CD4-positive, alpha-beta T cell treated with Interleukin-21 for 1 hour (primary cell): Measurements from ENCODE around the gene NKX1-1.

Source experiments
- DNase-seq: peaks from one replicate; pipeline ENCODE4 v3.0.0-alpha.2; 2020

The NKX1-1 gene

DNA sequence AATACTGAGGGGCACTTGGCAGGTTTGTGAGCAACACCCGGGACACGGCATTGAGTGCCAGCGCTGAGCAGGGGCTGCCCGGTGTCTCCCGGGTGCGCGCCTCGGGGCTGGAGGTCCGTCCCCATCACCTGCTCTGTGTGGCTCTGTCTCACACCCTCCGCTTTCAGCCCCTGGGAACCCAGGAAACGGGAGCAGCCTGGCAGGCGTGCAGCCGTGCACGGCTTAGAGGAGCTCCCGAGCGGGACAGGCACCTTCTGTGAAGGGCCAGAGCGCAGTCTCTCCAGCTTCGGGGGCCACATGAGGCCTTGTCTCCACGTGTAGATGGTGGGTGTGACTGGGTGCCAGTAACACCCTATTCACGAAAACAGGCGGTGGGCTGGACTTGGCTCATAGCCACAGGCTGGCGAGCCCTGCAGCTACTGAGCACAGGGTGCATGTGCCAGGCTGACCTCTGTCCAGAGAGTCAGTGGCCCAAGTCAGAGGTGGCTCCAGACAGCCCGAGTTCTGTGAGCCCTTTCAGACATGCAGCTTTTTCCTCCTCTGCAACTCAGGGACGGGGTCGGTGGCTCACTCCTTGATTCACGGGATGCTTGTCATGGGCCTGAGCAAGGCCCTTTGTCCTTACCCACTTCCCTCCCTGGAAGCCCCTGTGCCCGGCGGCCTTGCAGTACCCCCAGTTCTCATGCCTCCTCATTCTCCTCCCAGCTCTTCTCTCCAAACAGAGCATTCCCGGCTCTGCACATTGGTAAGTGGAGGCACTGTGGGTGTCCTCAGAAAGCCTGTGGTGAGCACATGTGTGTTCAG, 35.7 kb downstream of the NKX1-1 start:
- DNase-seq, result no peak

DNA sequence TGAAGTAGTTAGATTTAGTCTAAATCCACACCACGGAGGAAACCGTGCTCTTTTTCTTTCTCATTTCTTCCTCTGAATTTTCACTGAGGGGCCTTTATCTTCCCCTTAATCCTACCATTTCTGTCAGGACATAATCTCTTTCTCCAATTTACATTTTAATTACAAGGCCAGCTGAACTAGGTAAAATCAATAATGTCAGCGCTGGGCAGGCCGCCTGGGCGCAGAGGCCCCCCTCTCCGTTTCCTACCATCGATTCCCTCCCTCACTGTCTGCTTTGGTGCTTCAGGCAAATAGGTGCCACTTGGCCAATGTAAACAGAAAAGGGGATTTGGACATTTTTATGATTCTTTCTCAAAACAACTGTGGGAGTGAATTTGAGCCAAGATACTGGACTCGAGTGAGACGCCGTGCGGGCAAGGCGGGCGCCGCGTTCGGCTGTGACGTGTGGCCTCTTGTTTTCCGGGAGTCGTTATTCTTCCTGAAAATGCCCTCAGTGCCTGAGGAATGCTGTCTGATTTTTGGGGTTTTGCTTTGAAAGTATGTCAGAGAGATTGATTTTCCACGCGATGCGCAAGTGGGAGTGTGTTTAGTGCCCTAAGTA, 36.7 kb downstream of the NKX1-1 start:
- DNase-seq, result no peak

DNA sequence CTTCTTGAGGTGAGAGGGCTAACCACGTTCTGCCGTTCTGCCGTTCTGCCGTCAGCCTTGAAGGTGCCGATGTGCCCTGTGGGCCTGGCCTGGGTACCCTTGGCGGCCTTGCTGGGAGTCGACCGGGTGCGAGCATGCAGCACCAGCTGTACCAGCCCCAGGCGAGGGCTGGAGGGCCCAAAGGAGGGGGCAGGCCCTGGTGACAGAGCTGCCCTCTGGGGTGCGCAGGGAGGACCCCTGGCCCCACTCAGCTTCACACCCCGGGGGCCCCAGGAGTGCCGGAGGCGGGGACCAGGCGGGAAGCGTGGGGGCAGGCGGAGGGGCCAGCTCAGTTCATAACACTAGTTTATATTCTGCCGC, 37.2 kb downstream of the NKX1-1 start:
- no peak for DNase-seq

DNA sequence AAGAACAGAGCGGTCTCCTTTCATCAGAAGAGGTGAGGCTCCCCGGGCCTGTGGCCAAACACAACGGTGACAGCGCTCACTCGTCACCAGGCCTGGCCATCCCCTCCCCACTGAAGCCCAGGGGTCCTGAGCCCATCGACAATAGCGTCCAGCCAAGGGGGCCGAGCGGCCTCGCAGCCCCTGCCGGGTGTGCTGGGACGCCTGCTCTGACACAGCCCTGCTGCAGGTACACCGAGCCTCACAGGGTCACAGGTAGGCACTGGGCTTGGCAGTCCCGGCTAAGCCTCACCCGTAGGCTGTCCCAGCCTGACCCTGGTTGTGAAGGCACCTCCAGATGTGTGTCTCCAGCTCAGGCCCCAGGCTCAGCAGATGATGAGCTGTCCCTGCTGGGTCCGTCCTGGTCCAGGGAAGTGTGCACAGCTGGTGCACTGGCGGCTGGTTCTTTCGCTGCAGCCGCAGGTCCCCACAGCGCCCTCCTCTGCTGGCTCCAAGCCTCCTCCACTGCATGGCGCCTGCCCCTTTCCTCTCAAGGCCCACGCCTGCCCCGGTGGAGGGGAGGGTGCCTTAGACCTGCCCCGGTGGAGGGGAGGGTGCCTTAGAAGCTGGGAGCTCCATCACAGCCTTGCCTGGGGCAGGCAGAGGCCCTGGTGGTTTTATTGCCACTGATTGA, 37.7 kb downstream of the NKX1-1 start:
- no peak for DNase-seq

DNA sequence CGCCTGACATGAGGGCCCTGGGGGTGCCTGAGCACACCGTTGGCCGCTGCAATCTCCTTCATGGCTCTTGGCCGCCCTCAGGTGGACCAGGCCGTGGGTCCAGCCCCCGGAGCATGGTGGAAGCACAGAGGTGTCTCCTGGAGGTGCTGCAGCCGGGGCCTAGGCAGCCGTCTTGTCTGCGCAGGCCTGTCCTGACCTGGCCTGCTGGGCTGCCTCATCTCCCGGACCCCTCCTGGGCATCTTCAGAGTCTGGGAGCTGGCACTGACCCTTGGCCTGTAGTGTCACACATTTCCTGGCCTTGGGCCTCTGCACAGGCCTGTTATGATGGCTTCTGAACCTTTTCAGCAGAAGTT, 38.3 kb downstream of the NKX1-1 start:
- DNase-seq, result no peak

DNA sequence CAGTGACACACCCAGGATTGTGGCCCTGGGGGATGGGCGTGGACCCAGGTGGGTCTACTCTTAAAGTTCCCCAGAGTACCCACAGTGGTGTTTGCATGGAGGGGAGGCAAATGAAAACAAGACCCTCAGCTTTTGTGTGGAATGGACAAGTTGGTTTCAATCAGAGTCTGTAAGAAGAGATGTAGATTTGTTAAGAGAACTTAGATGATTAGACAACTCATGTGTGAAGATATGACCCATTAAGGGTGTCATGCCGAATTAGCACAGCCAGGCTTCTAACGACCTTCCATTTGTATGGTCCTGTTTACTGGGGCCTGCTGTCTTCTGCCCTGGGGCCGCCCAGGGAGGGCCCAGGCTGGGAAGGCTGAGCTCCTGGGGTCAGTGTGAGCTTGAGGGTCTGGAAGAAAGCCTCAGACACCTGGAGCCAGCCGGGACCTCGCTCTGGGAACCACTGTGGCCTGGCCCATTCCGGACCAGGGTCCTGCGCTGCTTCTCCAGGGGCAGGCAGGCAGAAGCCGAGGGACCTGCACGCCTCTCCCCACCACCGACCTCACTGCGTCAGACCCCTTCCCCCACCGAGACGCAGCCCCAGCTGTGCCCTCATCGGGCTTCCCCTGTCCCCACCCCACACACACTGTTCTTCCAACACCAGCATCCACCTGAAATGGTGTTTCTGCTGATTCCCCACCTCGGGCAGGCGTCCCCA, 38.9 kb downstream of the NKX1-1 start:
- DNase-seq, result no peak

DNA sequence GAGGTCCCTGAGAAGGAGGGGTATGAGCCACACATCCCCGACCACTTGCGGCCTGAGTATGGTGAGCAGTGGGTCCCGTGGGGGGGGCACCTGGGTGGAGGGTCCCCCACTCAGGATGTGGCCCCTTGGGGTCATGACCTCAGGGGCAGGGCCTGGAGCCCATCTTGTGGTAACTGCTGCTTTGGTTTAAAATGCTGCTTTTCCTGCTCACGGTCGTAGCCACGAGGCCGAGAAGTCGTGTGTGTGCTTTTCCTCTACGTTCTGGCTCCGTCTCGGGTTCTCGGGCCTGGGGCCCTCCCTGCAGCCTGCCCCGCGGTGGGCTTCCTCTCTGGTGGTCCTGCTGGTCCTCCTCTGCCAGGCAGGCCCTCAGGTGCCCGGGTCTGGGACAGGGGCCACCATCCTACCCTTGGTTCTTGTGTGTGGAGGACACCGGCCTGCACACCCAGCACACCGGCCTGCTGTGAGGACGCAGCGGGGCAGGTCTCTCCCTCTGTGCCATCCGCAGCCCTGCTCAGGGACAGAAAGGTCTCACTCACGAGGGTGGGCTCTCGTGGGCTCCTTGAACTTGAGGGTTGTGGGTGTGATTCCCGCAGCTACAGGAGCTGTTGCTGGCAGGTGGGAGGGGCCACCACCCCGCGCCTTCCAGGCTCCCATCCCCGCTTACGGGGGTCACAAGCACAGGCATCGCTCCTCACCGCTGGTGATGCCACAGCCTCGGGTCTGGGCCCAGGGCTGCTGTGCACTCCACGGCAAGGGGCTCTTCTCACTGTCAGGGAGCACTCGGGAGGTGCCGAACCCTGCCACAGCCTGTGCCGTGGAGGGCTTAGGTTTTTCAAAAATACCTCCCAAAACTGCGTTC, 39.6 kb downstream of the NKX1-1 start:
- DNase-seq, result no peak

DNA sequence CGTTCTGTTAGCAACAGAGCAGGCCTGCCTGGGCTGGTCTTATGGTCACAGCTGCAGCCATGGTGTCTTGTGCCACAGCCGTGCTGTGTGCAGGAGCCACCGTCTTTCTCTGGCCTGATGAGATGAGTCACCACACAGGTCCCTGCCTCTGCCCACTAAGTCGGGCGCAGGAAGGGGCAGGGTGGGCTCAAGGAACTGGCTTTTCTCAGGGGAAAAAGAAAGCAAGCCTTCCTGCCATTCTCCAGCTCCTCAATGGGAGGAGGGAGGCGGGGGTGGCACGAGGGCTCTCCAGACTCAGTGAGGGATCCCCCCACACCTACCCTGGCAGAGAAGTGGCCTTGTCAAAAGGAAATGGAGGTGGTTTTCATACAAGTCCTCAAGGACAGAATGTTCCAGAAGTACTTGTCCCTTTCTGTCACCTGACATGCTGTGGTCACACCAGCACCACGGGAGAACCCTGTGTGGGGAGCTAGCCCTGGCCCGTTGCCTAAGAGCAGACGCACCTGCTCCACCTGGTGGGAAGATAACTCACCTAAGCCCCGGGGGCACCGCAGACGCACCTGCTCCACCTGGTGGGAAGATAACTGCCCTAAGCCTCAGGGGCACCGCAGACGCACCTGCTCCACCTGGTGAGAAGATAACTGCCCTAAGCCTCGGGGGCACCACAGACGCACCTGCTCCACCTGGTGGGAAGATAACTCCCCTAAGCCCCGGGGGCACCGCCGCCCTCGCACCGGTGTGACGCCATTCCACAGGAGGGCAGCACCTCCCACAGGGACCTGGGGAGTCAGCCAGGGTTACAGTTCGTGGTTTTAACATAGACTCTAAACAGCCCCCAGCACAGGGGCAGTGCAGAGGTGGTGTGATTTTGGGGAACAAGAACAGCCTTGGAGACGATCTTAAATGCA, 40.7 kb downstream of the NKX1-1 start:
- DNase-seq, result no peak

DNA sequence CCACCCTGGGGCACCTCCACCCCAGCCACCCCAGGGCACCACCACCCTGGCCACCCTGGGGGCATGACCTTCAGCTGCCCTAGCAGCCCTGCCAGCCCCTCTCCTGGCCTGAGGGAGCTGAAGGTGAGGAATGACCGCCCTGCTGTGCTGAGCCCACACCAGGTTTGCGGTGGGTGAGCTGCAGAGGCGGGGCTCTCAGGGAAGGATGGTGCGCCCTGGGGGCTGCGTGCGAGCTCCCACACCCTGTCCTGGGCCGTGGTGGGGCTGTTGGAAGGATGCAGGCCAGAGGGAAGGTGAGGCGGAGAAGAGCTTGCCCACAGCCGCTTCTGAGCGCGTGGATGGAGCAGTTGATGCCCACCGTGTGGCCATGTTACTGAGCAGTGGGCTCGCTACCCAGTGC, 41.5 kb downstream of the NKX1-1 start:
- no peak for DNase-seq

DNA sequence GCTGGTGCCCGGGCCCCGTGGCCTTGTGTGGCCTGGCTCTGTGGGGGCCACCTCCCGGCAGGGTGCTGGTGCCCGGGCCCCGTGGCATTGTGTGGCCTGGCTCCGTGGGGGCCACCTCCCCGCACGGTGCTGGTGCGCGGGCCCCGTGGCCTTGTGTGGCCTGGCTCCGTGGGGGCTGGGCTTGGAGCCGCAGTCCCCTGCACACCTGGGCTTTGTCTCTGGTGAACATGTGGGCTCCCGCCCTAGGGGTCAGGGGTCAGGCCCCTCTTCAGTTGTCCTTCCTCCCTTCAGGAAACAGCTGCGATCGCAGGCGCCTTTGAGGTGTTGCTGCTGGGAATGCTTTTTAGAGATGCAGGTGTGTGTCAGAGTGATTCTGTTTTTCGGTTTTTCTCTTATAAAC, 42.0 kb downstream of the NKX1-1 start:
- DNase-seq, result no peak

DNA sequence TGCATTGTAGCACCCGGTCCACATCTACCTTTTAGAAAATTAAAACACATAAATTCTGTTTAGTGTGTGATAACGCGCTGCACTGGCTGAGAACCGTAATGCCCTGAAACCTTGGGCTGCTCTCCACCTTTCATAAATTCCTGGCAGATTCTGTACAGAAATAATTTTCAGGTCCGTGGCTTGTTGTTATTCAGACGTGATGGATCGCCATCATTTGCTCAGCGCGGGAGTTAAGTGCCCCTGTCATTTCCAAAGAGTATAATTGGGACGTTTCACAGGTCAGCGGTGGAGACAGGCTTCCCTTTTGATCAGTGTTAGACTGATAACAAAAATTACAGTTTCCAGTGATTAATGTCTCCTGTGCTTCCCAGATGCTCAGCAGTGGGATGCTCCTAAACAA, 42.7 kb downstream of the NKX1-1 start:
- DNase-seq, result no peak

DNA sequence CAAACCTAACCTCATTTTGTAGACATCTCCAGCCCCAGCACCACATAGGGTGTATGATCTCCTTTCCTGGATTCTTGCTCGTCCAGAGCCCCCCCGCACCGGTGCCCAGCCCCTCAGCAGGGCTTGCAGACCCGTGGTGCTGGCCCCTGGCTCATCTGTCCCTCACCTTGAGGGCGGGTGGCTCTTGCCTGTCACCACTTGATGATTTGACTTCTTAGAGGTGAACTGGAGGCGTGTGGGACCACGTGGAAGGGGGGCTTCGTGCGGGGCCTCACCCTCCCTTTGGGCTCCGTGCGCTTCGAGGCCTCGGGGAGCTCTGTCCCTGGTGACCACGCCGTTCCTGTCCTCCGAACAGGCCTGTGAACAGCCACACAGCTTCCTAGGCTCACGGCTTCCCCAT, 43.7 kb downstream of the NKX1-1 start:
- no peak for DNase-seq

DNA sequence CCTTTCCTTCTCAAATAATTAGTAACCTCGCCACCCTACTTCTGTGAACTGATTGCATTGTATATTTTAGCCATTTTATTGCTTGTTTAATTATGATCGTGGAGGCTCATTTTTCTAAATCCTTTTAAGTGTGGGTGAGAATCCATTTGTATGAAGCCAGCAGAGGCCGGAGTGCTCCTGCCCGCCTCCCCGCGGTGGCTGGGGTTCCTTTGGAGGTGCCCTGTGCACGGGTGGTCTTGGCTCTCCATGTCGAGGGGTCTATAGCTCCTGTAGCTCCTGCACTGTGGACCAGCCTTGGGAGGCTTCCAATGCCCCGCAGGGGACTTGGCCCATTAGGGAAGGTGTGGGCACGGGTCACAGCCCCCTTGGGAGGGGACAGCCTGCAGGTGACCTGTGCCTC, 44.2 kb downstream of the NKX1-1 start:
- no peak for DNase-seq

DNA sequence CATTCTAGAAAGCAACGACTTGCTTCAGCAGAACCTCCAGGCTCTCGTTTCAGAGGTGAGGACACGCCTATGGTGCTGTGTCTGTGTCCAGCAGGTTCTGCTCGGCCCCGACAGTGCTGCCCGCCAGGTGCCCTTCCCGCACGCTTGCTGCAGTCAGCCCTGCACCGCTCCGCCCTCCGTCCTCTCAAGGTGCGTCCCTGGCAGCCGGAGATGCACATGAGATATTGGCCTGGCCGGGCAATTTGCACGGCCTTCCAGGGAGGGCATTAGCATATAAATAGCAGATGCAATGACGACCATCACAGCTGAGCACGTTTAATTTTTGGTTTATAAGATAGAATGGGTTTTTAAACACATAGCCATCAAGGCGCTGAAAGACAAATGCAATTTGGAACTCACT, 44.8 kb downstream of the NKX1-1 start:
- DNase-seq, result no peak

DNA sequence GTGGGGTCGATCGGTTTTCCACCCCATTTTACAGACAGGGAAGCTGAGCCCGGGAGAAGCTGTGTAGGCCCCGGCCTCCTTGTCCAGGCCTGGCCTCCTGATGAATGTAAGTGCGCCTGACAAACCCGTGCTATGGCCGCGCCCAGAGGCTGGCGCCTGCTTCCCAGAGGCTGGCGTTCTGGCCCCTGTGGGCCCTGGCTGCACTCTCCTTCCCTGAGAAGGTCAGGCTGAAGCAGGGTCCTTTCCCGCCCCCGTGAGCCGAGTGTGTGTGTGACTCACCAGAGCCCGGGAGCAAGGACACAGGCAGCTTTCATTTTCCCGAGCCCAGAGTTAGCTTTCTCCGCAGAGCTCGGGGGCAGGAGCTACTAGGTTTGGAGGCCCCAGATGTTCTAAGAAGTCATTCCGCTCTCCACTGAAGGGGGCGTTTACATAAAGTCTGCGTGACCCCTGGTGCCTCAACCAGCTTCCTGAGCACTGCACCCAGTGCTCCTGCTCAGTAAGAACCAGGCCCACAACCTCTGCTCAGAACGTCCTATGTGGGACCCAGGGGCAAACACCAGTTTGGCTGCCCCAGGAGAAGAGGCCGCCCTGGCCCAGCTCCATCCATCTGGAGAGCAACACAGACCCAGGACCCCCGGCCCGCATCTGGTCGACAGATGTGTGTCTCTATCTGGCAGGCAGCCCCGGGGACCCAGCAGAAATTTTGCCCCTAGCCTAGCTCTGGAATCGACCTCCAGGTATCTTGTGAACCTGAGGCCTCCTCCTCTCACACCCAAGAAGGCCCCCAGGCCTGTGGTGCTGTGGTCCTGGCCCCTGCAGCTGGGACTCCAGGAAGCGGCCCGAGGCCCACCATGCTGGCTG, 45.6 kb downstream of the NKX1-1 start:
- DNase-seq, result no peak

DNA sequence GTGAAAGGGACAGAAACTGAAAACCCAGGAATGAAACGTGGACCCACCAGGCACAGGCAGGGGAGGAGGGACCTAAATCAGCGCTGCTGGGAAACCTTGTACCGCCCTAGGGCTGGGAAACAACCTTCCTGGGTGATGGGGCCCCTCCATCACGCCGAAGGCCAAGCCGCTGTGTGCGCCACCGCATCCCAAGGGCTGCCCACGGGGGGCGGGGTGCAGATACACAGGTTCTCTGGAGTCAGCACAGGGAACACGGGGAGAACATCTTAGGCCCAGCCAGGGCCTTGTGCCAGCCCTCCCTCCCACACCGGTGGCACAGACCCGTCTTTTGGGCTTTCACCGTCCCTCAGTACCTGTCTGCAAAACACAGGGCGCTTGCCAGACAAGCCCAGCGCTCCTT, 46.3 kb downstream of the NKX1-1 start:
- DNase-seq, result no peak

DNA sequence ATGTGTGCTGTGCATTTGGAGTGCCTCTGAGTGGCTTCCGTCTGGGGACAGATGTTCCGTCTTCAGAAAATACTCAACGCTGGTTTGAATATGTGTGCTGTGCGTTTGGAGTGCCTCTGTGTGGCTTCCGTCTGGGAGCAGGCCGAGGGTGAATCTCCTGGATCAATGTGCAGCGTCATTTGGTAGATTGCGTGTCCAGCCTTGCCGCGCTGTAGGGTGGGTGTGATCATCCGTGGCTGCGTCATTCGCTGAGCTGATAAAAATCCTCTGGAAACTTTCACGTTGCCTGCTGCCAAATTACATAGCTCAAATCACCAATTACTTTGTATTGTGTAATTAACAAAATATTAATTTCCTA, 47.1 kb downstream of the NKX1-1 start:
- no peak for DNase-seq

DNA sequence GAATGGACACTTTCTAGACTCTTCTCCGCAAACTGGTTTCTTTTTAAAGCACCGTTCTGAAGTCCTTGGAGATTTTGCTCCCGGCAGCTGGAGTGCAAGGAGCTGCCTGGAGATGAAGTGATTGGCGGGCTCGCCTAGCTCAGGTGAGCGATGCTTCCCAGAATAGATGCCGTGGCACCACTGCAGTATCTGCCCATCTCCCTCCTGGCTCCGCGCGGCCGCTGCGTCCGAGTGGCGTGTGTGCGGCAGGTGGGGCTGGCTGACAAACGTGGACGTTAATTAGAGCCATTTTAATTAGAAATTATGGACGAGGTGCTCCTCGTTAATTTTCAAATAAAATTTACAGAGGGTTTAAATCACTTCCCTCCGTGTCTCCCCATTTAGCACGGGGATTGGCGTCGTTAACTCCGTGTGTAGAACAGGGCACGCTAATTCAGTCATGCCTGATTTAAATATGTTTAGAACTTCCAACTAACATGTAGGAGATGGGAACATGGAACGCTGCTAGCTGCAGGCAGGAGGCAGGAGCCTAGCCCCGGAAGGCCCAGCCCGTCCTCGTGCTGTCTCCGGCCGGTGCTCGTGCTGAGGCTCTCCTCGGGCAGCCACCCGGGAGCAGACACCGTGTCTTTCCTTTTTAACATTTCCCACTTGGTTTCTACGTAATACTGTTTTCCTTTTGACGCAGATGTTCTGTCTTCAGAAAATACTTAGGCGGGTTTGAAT, 47.7 kb downstream of the NKX1-1 start:
- DNase-seq, result no peak

DNA sequence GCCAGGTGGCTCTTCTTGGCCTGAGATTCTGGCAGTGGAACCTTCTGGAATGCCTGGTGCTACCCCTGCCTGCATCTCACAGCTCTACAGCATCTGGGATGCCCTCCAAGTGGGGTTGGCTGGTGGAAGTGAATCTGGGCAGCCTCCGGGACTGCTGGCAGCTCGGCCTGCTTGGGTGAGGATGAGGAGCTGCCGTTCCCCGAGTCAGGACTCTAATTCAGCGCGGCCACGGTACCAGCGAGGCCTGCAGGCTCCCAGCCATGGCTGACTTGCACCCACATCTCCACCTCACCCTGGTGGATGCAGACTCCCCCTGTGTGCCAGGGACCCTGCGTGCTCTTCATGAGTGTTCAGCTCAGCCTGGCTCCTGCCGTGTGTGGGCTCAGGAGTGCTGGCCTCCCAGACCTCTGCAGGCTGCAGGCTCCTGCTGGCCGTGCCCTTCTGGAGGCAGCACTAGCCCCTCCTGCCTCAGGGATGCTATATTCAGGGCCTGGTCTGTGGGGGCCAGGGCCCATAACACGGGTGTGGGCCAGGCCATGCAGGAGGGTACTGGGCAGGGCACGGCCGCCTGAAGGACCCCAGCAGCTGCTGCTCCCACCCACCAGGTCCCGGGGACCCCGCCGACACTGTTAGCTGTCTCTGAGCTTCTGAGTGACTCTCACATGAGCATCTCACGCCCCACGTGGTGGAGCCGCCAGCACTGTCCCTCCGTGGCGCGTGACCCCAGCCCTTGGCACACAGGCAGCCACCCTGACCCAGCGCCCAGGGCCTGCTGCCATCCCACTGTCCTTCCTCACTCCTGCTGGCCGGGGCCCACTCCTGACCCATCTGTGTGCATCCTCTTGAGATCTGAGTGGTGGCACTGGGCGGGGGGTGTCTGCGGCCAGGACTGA, 48.6 kb downstream of the NKX1-1 start:
- DNase-seq, result no peak
